HTR-8/SVneo (cell line): ENCODE measurements around the gene NSUN2.
"Not testable (repeated sequence)": the region's sequence is repeated elsewhere in the genome, so short reads cannot be mapped to it uniquely, and the experiment has no call there.

Experiments used
- DNase-seq: peaks from one replicate; pipeline ENCODE4 v3.0.0; 2011; ENCODE audit warnings: low spot score, mixed read lengths; ENCODE audit not compliant: insufficient read length
- FAIRE-seq: peaks from 2 replicates; lab custom pipeline; 2011; peaks lifted over from hg19 to GRCh38; lab: Jason Lieb, UNC

NSUN2 gene

DNA sequence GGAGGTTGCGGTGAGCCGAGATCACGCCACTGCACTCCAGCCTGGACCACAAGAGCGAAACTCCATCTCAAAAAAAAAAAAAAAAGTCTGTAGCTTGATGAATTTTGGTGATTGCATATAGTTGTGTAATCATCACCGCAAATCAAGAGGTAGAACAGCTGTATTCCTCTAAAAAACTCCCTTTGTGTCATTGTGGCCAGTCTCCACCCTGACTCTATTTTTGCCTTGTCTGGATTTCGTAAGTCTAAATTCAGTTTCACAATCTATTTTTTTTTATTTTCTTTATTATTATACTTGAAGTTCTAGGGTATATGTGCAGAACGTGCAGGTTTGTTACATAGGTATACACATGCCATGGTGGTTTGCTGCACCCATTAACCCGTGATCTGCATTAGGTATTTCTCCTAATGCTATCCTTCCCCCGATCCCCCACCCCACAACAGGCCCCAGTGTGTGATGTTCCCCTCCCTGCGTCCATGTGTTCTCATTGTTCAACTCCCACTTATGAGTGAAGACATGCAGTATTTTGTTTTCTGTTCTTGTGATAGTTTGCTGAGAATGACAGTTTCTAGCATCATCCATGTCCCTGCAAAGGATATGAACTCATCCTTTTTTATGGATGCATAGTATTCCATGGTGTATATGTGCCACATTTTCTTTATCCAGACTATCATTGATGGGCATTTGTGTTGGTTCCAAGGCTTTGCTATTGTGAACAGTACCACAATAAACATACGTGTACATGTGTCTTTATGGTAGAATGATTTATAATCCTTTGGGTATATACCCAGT, 12.9 kb upstream of the NSUN2 start:
- not testable (repeated sequence) for FAIRE-seq, DNase-seq

- no peak for DNase-seq
- no peak for FAIRE-seq
Observed at GRCh38 chr5:6644794-6645241, 12.0 kb upstream of the NSUN2 start.

- DNase-seq (no peak), FAIRE-seq (no peak)
Observed at GRCh38 chr5:6642655-6643054, 9.8 kb upstream of the NSUN2 start.

DNA sequence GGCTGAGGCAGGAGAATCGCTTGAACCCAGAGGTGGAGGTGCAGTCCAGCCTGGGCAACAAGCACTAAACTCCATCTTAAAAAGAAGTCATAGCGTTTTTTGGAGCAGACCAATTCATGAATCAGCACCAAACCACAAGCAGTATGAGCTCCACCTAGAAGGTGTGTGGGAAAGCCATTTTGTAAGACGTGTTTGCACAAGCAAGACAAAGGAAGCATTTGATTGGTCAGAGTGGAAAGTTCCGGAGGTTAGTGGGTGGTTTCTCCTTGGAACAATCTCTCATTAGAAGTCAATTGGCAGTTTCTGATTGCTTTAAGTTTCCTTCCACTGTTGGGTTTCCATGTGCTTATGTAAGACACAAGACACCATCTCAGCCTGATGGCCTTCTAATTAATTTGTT, 5.4 kb upstream of the NSUN2 start:
- DNase-seq, result no peak
- FAIRE-seq, result no peak

DNA sequence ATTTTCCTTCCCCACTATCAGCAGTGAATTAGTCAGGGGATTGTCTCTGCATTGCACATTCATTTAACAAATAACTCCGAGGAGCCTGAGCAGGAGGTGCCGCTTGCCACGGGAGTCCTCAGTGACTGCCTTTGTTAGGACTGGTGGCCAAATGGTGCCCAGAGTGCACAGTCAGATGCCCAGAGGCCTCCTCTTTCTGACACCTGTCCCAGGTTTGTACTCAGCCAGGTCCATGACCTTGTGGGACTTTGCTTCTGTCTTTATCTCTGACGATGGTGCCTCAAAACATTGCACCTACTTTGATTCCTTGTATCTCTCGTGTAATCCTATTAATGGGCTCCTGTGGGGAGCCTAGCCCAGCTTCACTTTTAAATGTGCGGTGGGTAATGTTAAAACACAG, 4.7 kb upstream of the NSUN2 start:
- FAIRE-seq (no peak), DNase-seq (no peak)

DNA sequence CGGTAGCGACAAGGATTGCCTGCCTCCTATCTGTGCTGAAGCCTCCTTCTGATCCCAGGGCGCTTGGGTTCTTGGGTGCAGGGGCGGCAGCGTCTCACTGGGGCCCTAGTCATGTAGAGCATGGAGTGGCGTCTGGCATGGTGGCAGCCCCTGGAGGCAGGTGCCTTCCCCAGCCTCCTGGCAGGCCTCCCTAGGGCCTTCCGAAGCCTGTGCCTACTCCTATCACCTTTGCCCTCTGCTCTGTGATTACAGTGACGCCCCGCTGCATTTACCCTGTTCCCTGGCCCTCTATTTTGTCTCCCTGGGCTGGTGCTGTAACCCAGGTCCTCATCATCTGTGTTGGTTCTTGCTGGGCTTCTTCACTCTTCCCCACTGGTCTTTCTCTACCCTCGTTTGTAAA, 4.2 kb upstream of the NSUN2 start:
- DNase-seq (no peak), FAIRE-seq (no peak)

- DNase-seq, result no peak
Observed at GRCh38 chr5:6636293-6636692, 3.4 kb upstream of the NSUN2 start.

DNA sequence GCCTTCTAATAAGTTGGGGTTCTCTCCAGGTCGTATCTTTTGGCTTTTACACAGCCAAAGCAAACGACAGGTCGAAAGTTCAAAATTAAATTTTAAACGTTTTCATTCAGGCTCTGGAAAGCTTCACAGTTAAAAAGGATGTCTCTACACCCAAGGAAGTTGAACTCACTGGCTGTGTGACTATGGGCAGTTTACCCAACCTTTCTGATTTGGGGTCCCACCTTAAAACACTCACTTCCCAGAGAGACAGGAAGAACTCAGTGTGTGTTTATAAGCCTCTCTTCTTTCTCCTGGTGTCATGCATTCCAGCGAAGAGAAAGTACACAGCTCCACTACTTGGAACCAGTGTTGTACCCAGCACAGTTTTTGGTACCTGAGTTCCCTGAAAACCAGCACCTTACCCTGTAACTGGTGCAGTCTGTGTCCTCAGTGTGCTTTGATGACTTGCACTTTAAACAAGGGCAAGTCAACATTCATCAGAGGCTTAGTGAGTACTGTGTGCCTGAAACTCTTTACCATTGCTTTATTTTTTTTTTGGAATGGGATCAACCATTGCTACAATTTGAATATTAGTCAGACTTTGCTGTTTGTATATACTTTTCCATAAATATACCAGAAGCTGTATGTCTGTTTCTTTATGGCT, 2.1 kb upstream of the NSUN2 start:
- DNase-seq (no peak), FAIRE-seq (no peak)

More at GRCh38 chr5:6636293-6636692, 3.4 kb upstream of the NSUN2 start:
- FAIRE-seq, result no peak

- DNase-seq, result peak; percentile 41
- no peak for FAIRE-seq
Observed at GRCh38 chr5:6634306-6634705, 1.5 kb upstream of the NSUN2 start.

DNA sequence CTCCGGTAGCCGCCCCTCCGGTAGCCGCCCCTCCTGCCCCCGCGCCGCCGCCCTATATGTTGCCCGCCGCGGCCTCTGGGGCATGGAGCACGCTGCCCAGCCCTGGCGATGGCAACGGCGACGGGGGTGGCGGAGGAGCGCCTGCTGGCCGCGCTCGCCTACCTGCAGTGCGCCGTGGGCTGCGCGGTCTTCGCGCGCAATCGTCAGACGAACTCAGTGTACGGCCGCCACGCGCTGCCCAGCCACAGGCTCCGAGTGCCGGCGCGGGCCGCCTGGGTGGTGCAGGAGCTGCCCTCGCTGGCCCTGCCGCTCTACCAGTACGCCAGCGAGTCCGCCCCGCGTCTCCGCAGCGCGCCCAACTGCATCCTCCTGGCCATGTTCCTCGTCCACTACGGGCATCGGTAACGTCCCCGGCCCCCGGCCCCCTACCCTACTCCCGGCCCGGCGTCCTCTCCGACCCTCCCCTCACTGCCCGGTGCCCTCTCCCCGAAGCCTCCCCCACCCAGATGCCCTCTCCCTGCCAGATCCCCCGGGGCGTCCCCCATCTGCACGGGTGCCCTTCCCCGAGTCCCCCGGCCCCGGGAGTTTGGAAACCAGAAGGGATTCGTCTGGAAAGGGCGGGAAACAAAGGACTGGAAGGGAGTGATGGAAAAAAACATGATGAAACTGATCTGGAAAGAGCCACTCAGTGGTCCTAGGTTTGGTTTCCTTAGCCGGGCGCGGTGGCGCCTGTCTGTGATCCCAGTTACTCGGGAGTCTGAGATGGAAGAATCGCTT, 813 bp upstream of the NSUN2 start:
- no peak for FAIRE-seq
- DNase-seq, result peak; percentile 27

DNA sequence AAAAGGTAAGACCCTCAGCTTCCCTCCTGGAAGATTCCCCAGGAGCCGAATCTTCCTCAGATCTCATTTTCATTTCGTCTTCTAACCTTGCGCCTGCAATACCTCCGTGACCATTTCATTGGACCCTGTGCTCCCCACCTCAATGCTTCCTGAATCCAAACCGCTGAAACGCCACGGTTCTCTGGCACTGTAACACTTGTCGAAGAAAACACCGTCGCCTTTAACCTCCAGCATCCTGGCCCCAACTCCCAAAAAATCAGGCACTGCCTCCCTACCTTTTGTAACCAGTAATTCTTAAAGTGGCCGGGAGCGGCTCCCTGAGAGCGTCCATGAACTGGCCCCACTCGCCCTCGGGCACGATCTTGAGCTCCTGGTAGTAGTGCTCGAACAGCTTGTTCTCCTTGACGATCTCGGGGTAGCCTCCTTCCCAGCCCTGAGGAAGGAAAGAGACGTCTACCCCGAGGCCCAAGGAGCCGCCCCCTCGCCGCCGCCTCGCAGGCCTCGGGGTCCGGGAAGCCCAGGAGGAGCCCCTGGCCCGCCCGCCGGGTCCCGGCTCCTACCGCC, 438 bp downstream of the NSUN2 start:
- DNase-seq (peak; percentile 44), FAIRE-seq (no peak)

GRCh38 chr5:6631441-6631840, 1.4 kb downstream of the NSUN2 start:
- no peak for DNase-seq
- FAIRE-seq, result no peak

GRCh38 chr5:6626508-6626907, 6.3 kb downstream of the NSUN2 start:
- DNase-seq (no peak), FAIRE-seq (peak; percentile 13)

- FAIRE-seq, result no peak
- DNase-seq, result no peak
Observed at GRCh38 chr5:6623941-6624340, 8.9 kb downstream of the NSUN2 start.

GRCh38 chr5:6623228-6623627, 9.6 kb downstream of the NSUN2 start:
- DNase-seq (no peak), FAIRE-seq (no peak)

DNA sequence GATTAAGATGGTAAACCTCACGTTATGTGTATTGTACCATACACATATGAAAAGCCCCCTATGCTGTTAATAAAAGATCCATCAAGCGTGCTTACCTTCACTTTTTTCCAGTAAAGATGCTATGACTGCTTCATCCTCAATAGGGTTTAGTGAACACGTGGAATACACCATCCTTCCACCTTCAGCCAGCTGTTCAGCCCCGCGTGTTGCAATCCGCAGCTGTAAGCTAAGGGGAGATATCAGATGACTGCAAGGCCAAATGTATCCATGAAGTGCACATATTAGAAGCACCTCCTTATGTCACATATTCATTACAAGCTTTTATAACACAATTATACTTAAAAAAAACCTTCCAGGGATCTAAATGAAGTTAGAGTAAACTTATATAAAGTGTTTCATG, 16.2 kb downstream of the NSUN2 start:
- no peak for FAIRE-seq
- no peak for DNase-seq

DNA sequence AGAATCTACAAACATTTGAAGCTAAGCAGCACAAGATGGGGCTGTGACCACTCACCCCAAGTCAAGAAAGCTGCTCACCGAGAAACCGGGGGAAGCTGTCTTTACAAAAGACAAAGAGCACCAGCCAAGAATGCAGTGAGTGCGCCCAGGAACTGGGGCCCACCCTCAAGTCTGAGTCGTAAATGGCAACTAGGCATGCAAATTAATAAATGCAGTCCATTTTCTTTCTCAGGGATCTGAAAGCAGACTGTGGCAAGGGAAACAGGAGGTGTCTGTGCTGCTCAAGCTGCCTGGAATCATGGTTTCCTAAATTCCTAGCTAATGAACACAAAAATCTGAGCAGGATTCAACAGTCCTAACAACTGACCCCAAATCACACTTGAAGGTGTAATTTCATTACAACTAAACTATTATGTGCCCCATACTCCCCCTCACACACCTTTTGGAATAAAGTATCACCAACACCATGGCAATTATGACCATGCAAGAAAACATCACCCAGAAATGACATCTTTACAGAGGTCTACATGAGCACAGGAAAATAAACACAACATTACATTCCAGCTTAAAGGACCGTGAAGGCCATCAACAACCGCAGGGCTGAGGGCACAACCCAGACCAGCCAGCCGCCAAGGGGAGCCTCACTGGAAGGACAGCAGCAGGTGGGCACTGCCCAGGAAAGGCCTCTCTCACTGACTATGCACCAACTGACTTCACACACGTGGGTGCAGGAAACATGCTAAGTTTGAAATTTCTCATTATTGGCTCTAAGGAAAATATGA, 17.6 kb downstream of the NSUN2 start:
- DNase-seq, result no peak
- no peak for FAIRE-seq

GRCh38 chr5:6611334-6612256, 21.2 kb downstream of the NSUN2 start:
- FAIRE-seq (no peak), DNase-seq (no peak)

- DNase-seq (no peak), FAIRE-seq (no peak)
Observed at GRCh38 chr5:6608016-6608415, 24.8 kb downstream of the NSUN2 start.
